HG02885 (cell line): ENCODE measurements around the gene PLCXD1.
A peak's percentile ranks its signal among the peaks of the same experiment; 100 is the strongest.
"Not testable (repeated sequence)": the region's sequence is repeated elsewhere in the genome, so short reads cannot be mapped to it uniquely, and the experiment has no call there.

Experiments
- ATAC-seq: cut with Tn5 transposase; IDR thresholded peaks from one replicate; pipeline ENCODE4 v1.9.1; 2021; ENCODE audit warnings: mild to moderate bottlenecking; ENCODE audit not compliant: unreplicated experiment, poor library complexity

Gene PLCXD1

GRCh38 chrX:314781-315595 is 33.8 kb downstream of the PLCXD1 start:
- ATAC-seq: no peak

GRCh38 chrX:316351-317325 is 35.5 kb downstream of the PLCXD1 start:
- ATAC-seq: no peak

- no peak for ATAC-seq
Observed at GRCh38 chrX:317424-318067, 36.4 kb downstream of the PLCXD1 start.

DNA sequence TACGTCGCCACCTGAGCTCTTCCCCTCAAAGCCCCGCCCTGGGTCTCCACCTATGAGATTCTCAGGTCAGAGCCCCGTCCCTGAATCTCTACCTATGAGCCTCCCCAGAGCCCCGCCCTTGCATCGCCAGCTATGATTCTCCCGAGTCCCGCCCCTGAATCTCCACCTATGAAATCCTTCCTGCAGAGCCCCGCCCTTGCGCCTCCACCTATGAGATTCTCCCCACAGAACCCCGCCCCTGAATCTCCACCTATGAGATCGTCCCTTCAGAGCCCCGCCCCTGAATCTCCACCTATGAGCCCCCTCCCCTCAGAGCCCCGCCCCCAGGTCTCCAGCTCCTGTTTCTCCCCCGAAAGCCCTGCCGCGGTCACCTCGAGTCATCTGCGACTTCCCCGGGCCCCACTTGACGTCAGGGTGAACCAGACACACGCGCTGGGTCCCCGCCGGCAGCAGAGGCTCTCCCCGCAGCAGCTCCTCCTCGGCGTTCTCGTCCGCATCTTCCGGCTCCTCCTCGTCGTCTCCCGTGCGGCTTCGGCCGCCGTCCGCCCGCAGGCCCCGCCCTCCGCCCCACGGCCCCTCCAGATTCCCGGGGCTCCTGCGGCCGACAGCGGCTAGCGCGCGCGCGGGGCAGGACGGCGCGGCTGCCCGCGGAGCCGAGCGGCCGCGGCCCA is 37.0 kb downstream of the PLCXD1 start:
- peak; percentile 63 for ATAC-seq

DNA sequence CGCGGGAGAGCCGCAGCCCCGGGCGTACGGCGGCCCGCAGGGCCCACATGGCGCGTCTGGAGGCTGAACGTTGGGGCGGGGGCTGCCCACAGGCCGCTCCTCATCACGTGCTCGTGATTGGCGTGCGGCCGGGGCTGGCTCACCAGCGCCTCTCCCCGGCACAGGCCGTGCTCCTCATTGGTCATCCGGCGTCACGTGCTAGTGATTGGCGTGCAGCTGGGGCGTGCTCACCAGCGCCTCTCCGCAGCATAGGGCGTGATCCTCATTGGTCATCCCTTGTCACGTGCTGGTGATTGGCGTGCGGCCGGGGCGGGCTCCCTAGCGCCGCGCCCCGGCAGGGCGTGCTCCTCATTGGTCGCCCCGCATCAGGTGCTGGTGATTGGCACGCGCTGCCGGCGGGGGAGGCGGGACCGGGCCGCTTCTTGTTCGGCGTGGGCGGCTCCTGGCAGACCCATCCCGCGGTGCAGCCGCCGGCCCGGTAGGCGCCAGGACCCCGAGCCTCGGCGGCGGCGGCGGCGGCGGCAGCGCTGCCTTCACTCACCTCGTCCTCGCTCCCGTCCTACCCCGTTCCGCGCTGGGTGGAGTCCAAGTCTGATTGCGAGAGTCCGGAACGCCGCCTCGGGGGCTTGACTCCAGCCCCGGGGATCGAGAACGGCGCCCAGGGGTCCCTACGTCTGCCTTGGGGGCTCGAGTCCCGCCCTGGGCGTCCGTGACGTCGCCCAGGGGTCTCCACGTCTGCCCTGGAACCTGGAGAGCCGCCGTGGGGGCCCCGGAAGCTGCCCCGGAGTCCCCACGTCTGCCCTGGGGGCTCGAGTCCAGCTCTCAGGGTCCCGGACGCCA is 37.8 kb downstream of the PLCXD1 start, which contains the start of gene GTPBP6:
Gene GTPBP6, minus strand, starts transcription at position 58 of the 840 bp plus-strand sequence. Its CDS starts 9 bp downstream, at position 49.
- ATAC-seq: peak; percentile 83

DNA sequence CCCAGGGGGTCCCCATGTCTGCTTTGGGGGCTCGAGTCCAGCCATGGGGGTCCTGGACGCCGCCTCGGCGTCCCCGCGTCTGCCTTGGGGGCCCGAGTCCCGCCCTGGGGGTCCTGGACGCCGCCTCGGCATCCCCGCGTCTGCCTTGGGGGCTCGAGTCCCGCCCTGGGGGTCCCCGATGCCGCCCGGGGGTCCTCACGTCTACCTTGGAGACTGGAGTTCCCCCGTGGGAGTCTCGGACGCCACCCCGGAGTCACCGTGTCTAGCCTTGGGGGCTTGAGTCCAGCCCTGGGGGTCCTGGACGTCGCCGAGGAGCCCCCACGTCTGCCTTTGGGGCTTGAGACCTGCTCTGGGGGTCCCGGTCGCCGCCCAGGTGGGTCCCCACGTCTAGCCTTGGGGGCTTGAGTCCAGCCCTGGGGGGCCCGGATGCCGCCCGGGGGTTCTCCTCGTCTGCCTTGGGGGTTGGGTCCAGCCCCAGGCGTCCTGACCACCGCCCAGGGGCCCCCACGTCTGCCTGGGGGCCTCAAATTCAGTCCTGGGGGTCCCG is 38.5 kb downstream of the PLCXD1 start:
- no peak for ATAC-seq

- ATAC-seq: no peak
Observed at GRCh38 chrX:320126-320783, 39.1 kb downstream of the PLCXD1 start.

GRCh38 chrX:323721-324628 is 42.8 kb downstream of the PLCXD1 start:
- ATAC-seq: no peak

DNA sequence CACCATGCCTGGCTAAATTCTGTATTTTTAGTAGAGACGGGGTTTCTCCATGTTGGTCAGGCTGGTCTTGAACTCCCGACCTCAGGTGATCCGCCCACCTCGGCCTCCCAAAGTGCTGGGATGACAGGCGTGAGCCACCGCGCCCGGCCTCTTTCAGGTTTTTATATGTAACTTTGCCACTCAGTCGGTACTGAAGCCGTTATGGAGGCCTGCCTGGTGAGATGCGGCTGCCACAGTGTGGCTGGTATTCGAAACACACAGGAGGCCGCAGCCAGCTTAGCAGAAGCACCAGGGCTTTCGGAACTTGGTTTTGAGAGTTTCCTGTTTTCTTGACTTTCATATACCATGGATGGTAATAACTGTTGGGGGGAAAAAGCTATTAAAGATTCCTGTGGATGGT is 43.5 kb downstream of the PLCXD1 start:
- ATAC-seq: not testable (repeated sequence)

DNA sequence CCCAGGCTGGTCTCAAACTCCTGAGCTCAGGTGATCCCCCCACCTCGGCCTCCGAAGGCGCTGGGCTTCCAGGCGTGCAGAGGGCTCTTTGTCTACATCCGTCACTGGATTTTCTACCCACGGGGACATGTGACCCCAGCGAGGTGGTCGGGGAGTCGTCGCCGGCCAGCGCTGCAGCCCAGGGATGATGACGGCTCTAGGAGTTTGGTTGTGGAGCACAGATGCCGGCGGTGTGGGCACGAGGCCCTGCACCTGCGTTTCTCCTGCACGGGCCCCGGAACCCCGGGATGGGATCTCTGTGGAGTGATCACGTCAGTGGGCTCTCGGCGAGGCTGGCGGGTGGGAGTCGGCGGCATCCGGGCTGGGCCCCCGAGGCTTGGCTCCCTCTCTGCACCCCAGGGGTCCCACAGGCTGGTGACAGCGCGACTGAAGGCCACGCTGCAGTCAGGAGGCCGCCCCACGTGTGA is 46.5 kb downstream of the PLCXD1 start:
- no peak for ATAC-seq

DNA sequence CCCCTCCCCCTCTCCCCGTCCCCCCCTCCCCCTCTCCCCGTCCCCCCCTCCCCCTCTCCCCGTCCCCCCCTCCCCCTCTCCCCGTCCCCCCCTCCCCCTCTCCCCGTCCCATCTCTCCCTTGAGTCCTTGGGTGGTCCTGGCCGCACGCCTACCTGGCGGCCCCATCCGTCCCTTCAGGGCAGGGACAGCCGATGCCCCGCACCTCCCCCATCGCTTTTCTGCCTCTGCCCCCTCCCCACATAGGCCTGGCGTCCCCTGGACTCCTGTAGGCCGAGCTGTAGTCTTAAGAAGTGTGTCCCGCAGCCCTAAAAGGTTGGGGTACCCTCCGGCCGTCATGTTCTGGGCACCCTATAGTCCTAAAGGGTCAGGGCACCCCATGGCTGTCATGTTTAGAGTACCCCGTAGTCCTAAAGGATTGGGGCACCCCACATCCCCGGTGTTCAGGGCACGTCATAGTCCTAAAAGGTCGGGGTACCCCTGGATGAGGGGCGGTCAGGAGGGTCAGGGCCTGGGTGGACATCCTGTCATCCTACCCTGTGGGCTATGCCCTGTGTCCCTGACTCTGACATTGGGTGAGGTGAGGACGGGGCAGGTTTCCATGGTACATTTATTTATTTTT is 48.2 kb downstream of the PLCXD1 start:
- ATAC-seq: no peak

DNA sequence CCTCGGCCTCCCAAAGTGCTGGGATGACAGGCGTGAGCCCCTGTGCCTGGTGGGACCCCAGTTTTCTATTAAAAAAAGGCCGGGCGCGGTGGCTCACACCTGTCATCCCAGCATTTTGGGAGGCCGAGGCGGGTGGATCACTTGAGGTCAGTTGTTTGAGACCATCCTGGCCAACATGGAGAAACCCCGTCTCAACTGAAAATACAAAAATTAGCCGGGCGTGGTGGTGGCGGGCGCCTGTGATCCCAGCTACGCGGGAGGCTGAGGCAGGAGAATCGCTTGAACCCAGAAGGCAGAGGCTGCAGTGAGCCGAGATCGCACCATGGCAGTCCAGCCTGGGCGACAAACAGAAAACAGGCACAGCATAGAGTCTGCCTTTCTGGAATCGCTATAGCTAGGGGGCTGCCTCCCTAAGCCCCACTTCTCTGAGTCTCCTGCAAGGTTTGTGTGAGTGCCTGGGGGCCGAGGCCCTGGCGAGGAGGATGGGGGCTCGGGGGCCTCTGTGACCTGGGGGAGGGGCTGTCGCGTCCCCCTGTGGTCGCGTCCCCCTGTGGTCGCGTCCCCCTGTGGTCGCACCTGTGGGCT is 49.1 kb downstream of the PLCXD1 start:
- not testable (repeated sequence) for ATAC-seq

DNA sequence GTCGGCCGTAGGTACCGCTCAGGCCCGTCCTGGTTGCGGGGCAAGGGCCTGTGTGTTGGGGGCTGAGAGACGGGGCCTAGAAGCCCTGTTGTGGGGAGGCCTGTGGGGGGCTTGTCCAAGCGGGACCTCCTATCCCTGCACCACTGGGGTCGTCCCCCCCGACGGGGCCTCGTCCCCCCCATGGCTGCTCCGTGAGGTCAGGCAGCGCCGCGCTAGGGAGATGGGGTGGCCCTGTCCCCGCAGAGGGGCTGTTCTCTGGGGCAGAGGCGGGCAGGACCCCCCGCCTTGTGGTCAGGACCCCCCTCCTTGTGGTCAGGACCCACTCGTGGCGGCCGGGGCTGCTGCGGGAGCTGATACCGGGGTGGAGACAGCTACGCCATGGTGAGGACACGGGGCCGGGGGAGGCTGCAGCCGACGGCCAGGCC is 49.6 kb downstream of the PLCXD1 start:
- ATAC-seq: no peak

DNA sequence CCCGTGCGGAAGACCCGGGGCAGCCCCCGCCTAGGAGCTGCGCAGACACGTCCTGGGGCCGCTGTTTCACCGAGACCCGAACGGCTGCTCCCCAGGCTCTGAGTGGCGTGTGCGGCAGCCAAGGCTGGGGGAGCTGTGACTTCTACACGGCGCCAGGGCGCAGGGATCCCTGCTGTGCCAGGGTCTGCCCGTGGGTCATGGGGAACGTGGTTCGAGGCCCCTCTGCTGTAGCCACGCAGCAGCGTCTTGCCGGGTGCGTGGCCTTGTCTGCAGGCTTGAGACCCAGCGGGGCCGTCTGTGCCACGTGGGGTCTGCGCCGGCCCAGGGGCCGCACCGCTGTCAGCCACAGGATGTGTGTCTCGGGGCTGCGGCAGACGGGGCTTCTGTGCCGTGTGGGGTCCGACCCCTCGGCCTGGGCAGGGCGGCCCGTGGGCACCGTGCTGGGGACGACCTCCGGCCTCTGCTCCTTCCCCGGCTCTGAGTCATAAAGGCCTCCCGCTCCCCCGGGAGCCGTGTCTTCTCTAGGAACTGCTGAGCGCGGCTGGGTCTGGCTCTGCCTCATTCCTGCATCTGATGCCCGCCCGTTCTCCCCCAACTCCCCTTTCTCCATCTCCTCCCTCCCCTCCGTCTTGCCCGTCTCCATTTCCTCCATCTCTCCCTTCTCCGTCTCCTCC is 50.1 kb downstream of the PLCXD1 start:
- no peak for ATAC-seq

GRCh38 chrX:331825-332495 is 50.8 kb downstream of the PLCXD1 start:
- no peak for ATAC-seq
